ENCODE measurements around the gene LRRC38.
"Not testable (repeated sequence)": the region's sequence is repeated elsewhere in the genome, so short reads cannot be mapped to it uniquely, and the experiment has no call there.

Gene LRRC38

GRCh38 chr1:13451399-13451965 lies 62.3 kb downstream of the LRRC38 start:
- Histone ChIP-seq H3K9me3 (no peaks in the 10 kb centered on the region), H3K27me3 (no peaks in the 10 kb centered on the region), H3K4me1 (ENCODE audit: control insufficient read depth in 1 of 2, insufficient read depth in 1 of 2, low read depth in 1 of 2, low read length in 1 of 2) (no peaks in the 10 kb centered on the region), H3K27ac (no peak overlapping the region), H3K36me3 (no peaks in the 10 kb centered on the region), H3K4me3 (ENCODE audit: low read depth in 1 of 2, low read length in 1 of 2) (no peak overlapping the region)
- TF ChIP-seq CTCF (IDR thresholded peaks at IDR 0.05): no peak

GRCh38 chr1:13450204-13450603 lies 63.6 kb downstream of the LRRC38 start:
- H3K27ac ChIP-seq: no peak overlapping the region
- no peak for TF ChIP-seq CTCF (IDR thresholded peaks at IDR 0.05)
- H3K4me1 ChIP-seq (ENCODE audit: control insufficient read depth in 1 of 2, insufficient read depth in 1 of 2, low read depth in 1 of 2, low read length in 1 of 2): no peaks in the 10 kb centered on the region

GRCh38 chr1:13443335-13443979 lies 70.3 kb downstream of the LRRC38 start:
- no peak for TF ChIP-seq CTCF (IDR thresholded peaks at IDR 0.05)
- H3K9me3 ChIP-seq: no peaks in the 10 kb centered on the region
- H3K36me3 ChIP-seq: no peaks in the 10 kb centered on the region
- no peaks in the 10 kb centered on the region for H3K27me3 ChIP-seq
- no peaks in the 10 kb centered on the region for H3K4me1 ChIP-seq (ENCODE audit: control insufficient read depth in 1 of 2, insufficient read depth in 1 of 2, low read depth in 1 of 2, low read length in 1 of 2)
- no peak overlapping the region for H3K4me3 ChIP-seq (ENCODE audit: low read depth in 1 of 2, low read length in 1 of 2)
- no peak overlapping the region for H3K27ac ChIP-seq

More at GRCh38 chr1:13450204-13450603, 63.6 kb downstream of the LRRC38 start:
- H3K9me3 ChIP-seq: no peaks in the 10 kb centered on the region
- H3K4me3 ChIP-seq (ENCODE audit: low read depth in 1 of 2, low read length in 1 of 2): no peak overlapping the region
- no peaks in the 10 kb centered on the region for H3K27me3 ChIP-seq
- no peaks in the 10 kb centered on the region for H3K36me3 ChIP-seq

GRCh38 chr1:13439104-13439783 lies 74.6 kb downstream of the LRRC38 start:
- H3K4me1 ChIP-seq (ENCODE audit: control insufficient read depth in 1 of 2, insufficient read depth in 1 of 2, low read depth in 1 of 2, low read length in 1 of 2); H3K9me3 ChIP-seq; H3K4me3 ChIP-seq (ENCODE audit: low read depth in 1 of 2, low read length in 1 of 2); H3K27me3 ChIP-seq; H3K36me3 ChIP-seq; H3K27ac ChIP-seq: not testable (repeated sequence)

- Histone ChIP-seq H3K9me3 (no peaks in the 10 kb centered on the region), H3K4me3 (ENCODE audit: low read depth in 1 of 2, low read length in 1 of 2) (no peak overlapping the region), H3K27me3 (no peaks in the 10 kb centered on the region), H3K4me1 (ENCODE audit: control insufficient read depth in 1 of 2, insufficient read depth in 1 of 2, low read depth in 1 of 2, low read length in 1 of 2) (no peaks in the 10 kb centered on the region), H3K36me3 (no peaks in the 10 kb centered on the region), H3K27ac (no peak overlapping the region)
- no peak for TF ChIP-seq CTCF (IDR thresholded peaks at IDR 0.05)
Observed at GRCh38 chr1:13435458-13435857, 78.3 kb downstream of the LRRC38 start.

GRCh38 chr1:13433694-13434358 lies 80.0 kb downstream of the LRRC38 start:
- H3K36me3 ChIP-seq; H3K27me3 ChIP-seq; H3K4me1 ChIP-seq (ENCODE audit: control insufficient read depth in 1 of 2, insufficient read depth in 1 of 2, low read depth in 1 of 2, low read length in 1 of 2); H3K4me3 ChIP-seq (ENCODE audit: low read depth in 1 of 2, low read length in 1 of 2); H3K9me3 ChIP-seq; H3K27ac ChIP-seq: not testable (repeated sequence)

Data from neutrophil (primary cell).